Effector memory CD8-positive, alpha-beta T cell (primary cell): Measurements from ENCODE around the gene PPP1R12B.
A peak's percentile ranks its signal among the peaks of the same experiment; 100 is the strongest.
"Not testable (repeated sequence)": the region's sequence is repeated elsewhere in the genome, so short reads cannot be mapped to it uniquely, and the experiment has no call there.

Experiments
- ATAC-seq: fragments of 150-1000 bp; cut with Tn5 transposase; replicated peaks from 2 replicates; pipeline ENCODE4 v1.10.0; 2021; ENCODE audit warnings: mild to moderate bottlenecking, moderate library complexity
- DNase-seq, 3 experiments: peaks; one replicate each; pipeline ENCODE4 v3.0.0; 2021
- H3K27ac Mint-ChIP-seq, 2 donors: one replicate each; pipeline ENCODE4 v1.8.0; 2022; ENCODE audit warnings: mild to moderate bottlenecking in 2 of 2, mixed read lengths in 2 of 2, moderate library complexity in 2 of 2
- H3K27me3 Mint-ChIP-seq, 2 donors: one replicate each; pipeline ENCODE4 v1.8.0; 2022; ENCODE audit warnings: mixed read lengths in 2 of 2
- H3K36me3 Mint-ChIP-seq: one replicate; pipeline ENCODE4 v1.8.0; 2022; ENCODE audit warnings: mild to moderate bottlenecking, moderate library complexity, mixed read lengths; ENCODE audit not compliant: insufficient read depth
- H3K4me1 Mint-ChIP-seq, 2 donors: one replicate each; pipeline ENCODE4 v1.8.0; 2022; ENCODE audit warnings: low read depth in 2 of 2, mixed read lengths in 2 of 2
- H3K4me3 Mint-ChIP-seq, 2 donors: one replicate each; pipeline ENCODE4 v1.8.0; 2022; ENCODE audit warnings: mild to moderate bottlenecking in 2 of 2, mixed read lengths in 2 of 2, moderate library complexity in 2 of 2
- H3K9me3 Mint-ChIP-seq, 2 donors: one replicate each; pipeline ENCODE4 v1.8.0; 2022; ENCODE audit warnings: mixed read lengths in 2 of 2

The PPP1R12B gene

GRCh38 chr1:202615501-202616354 lies 267.2 kb downstream of the PPP1R12B start:
- H3K4me3 Mint-ChIP-seq = peak overlapping the region in 1 of 2 donors; percentile 4
- DNase-seq (no peak), ATAC-seq (peak; percentile 12)
- peaks cover 6% of the 10 kb centered on the region for H3K36me3 Mint-ChIP-seq
- H3K9me3 Mint-ChIP-seq = no peaks in the 10 kb centered on the region
- peak overlapping the region in 1 of 2 donors; percentile 46 for H3K27ac Mint-ChIP-seq
- peaks cover 31 to 39% of the 10 kb centered on the region in 2 donors for H3K27me3 Mint-ChIP-seq
- H3K4me1 Mint-ChIP-seq = peaks cover 17 to 21% of the 10 kb centered on the region in 2 donors

GRCh38 chr1:202616355-202616915 lies 267.9 kb downstream of the PPP1R12B start:
- Mint-ChIP-seq H3K27me3 (peaks cover 34 to 39% of the 10 kb centered on the region in 2 donors), H3K27ac (peak overlapping the region in 1 of 2 donors; percentile 6), H3K4me1 (peaks cover 17 to 21% of the 10 kb centered on the region in 2 donors), H3K9me3 (no peaks in the 10 kb centered on the region), H3K36me3 (peaks cover 6% of the 10 kb centered on the region), H3K4me3 (peak overlapping the region in 1 of 2 donors; percentile 4)
- DNase-seq = no peak
- no peak for ATAC-seq

GRCh38 chr1:202619012-202619411 lies 270.5 kb downstream of the PPP1R12B start:
- H3K4me3 Mint-ChIP-seq, H3K27ac Mint-ChIP-seq, H3K36me3 Mint-ChIP-seq, ATAC-seq, H3K9me3 Mint-ChIP-seq, DNase-seq: not testable (repeated sequence)
- H3K27me3 Mint-ChIP-seq = peaks cover 34 to 39% of the 10 kb centered on the region in 2 donors
- peaks cover 17 to 21% of the 10 kb centered on the region in 2 donors for H3K4me1 Mint-ChIP-seq

- Mint-ChIP-seq H3K27me3 (peaks cover 34 to 39% of the 10 kb centered on the region in 2 donors), H3K9me3 (no peaks in the 10 kb centered on the region), H3K4me1 (peaks cover 17 to 21% of the 10 kb centered on the region in 2 donors), H3K4me3 (no peak overlapping the region), H3K36me3 (peaks cover 3% of the 10 kb centered on the region), H3K27ac (no peak overlapping the region)
- ATAC-seq (no peak), DNase-seq (no peak)
Measured at GRCh38 chr1:202619505-202619904, 271.0 kb downstream of the PPP1R12B start.

- H3K4me3 Mint-ChIP-seq = not testable (repeated sequence)
- peaks cover 34 to 39% of the 10 kb centered on the region in 2 donors for H3K27me3 Mint-ChIP-seq
Measured at GRCh38 chr1:202620036-202620435, 271.5 kb downstream of the PPP1R12B start.

GRCh38 chr1:202621446-202621845 lies 272.9 kb downstream of the PPP1R12B start:
- peaks cover 3% of the 10 kb centered on the region for H3K36me3 Mint-ChIP-seq
- no peak for DNase-seq
- no peaks in the 10 kb centered on the region for H3K9me3 Mint-ChIP-seq
- peaks cover 29 to 34% of the 10 kb centered on the region in 2 donors for H3K27me3 Mint-ChIP-seq
- H3K4me3 Mint-ChIP-seq = no peak overlapping the region
- H3K27ac Mint-ChIP-seq = no peak overlapping the region
- ATAC-seq = no peak
- H3K4me1 Mint-ChIP-seq = peaks cover 8 to 10% of the 10 kb centered on the region in 2 donors

More at GRCh38 chr1:202620036-202620435, 271.5 kb downstream of the PPP1R12B start:
- DNase-seq, ATAC-seq, H3K27ac Mint-ChIP-seq, H3K9me3 Mint-ChIP-seq, H3K36me3 Mint-ChIP-seq: not testable (repeated sequence)
- peaks cover 17 to 21% of the 10 kb centered on the region in 2 donors for H3K4me1 Mint-ChIP-seq

- peaks cover 8 to 10% of the 10 kb centered on the region in 2 donors for H3K4me1 Mint-ChIP-seq
- ATAC-seq (no peak), DNase-seq (no peak)
- no peak overlapping the region for H3K4me3 Mint-ChIP-seq
- H3K36me3 Mint-ChIP-seq = peaks cover 3% of the 10 kb centered on the region
- peaks cover 19 to 24% of the 10 kb centered on the region in 2 donors for H3K27me3 Mint-ChIP-seq
- no peak overlapping the region for H3K27ac Mint-ChIP-seq
- no peaks in the 10 kb centered on the region for H3K9me3 Mint-ChIP-seq
Measured at GRCh38 chr1:202622388-202622787, 273.9 kb downstream of the PPP1R12B start.

- H3K27ac Mint-ChIP-seq = no peak overlapping the region
- H3K36me3 Mint-ChIP-seq = peaks cover 3% of the 10 kb centered on the region
- ATAC-seq (no peak), DNase-seq (no peak)
- peaks cover 13 to 15% of the 10 kb centered on the region in 2 donors for H3K4me1 Mint-ChIP-seq
- H3K9me3 Mint-ChIP-seq = no peaks in the 10 kb centered on the region
- H3K4me3 Mint-ChIP-seq = no peak overlapping the region
- peaks cover 13 to 20% of the 10 kb centered on the region in 2 donors for H3K27me3 Mint-ChIP-seq
Measured at GRCh38 chr1:202623075-202623474, 274.6 kb downstream of the PPP1R12B start.

GRCh38 chr1:202623476-202623875 lies 275.0 kb downstream of the PPP1R12B start:
- H3K36me3 Mint-ChIP-seq, DNase-seq, H3K4me3 Mint-ChIP-seq, H3K9me3 Mint-ChIP-seq, ATAC-seq, H3K27ac Mint-ChIP-seq: not testable (repeated sequence)
- peaks cover 15 to 19% of the 10 kb centered on the region in 2 donors for H3K4me1 Mint-ChIP-seq
- peaks cover 12 to 20% of the 10 kb centered on the region in 2 donors for H3K27me3 Mint-ChIP-seq

- no peak overlapping the region for H3K27ac Mint-ChIP-seq
- ATAC-seq (no peak), DNase-seq (no peak)
- no peaks in the 10 kb centered on the region for H3K36me3 Mint-ChIP-seq
- H3K9me3 Mint-ChIP-seq = no peaks in the 10 kb centered on the region
- H3K27me3 Mint-ChIP-seq = peaks cover 4 to 14% of the 10 kb centered on the region in 2 donors
- H3K4me3 Mint-ChIP-seq = no peak overlapping the region
- peaks cover 16 to 25% of the 10 kb centered on the region in 2 donors for H3K4me1 Mint-ChIP-seq
Measured at GRCh38 chr1:202624088-202624780, 275.7 kb downstream of the PPP1R12B start.

- Mint-ChIP-seq H3K36me3 (no peaks in the 10 kb centered on the region), H3K9me3 (no peaks in the 10 kb centered on the region), H3K27me3 (peaks cover 0 to 8% of the 10 kb centered on the region in 2 donors), H3K27ac (no peak overlapping the region), H3K4me3 (no peak overlapping the region), H3K4me1 (peaks cover 20 to 29% of the 10 kb centered on the region in 2 donors)
- no peak for ATAC-seq
- no peak for DNase-seq
Measured at GRCh38 chr1:202624781-202625108, 276.2 kb downstream of the PPP1R12B start.

- Mint-ChIP-seq H3K36me3 (no peaks in the 10 kb centered on the region), H3K4me3 (no peak overlapping the region), H3K9me3 (no peaks in the 10 kb centered on the region), H3K27ac (no peak overlapping the region), H3K4me1 (peaks cover 26 to 36% of the 10 kb centered on the region in 2 donors), H3K27me3 (peaks cover 0 to 4% of the 10 kb centered on the region in 2 donors)
- ATAC-seq (peak; percentile 54), DNase-seq (peak; percentile 46 to 48 (median 47))
Measured at GRCh38 chr1:202625416-202626360, 277.2 kb downstream of the PPP1R12B start.
